RWPE1 (cell line): Measurements from ENCODE around the gene TIGD7.

Experiments used
- CTCF ChIA-PET: fragments of 350-600 bp; sonication (Branson Sonifier 250); formaldehyde crosslinking; extraction: SDS; loops from one replicate; lab custom pipeline; 2021; lab: Yijun Ruan, JAX
- POLR2A ChIA-PET: fragments of 400-600 bp; formaldehyde crosslinking; extraction: SDS; loops from one replicate; lab custom pipeline; 2020; ENCODE audit warnings: antibody characterized with exemption; ENCODE audit not compliant: low non-redundant PET; lab: Yijun Ruan, JAX
- DNase-seq: peaks from one replicate; pipeline ENCODE4 v3.0.0; 2012; ENCODE audit warnings: low spot score
- H3K27ac ChIP-seq: fragments of 450-650 bp; 2 replicates; pipeline ENCODE4 v1.5.1; 2017
- CTCF ChIP-seq: fragments of 450-650 bp; conservative IDR thresholded peaks from 2 replicates; pipeline ENCODE4 v1.5.1; 2017; ENCODE audit warnings: low read depth, mild to moderate bottlenecking

TIGD7 gene

GRCh38 chr16:3306078-3306477, 848 bp upstream of the TIGD7 start:
- POLR2A ChIA-PET, result interaction anchor here (0.5 to 0.9 kb wide), 2 partner anchors 23 to 619 kb away, joined by 5 read pairs; partner anchors contain the start of gene ZNF263

GRCh38 chr16:3304370-3304769, 860 bp downstream of the TIGD7 start:
- CTCF ChIA-PET, result no interaction called here
- POLR2A ChIA-PET, result interaction anchor here (1.0 kb wide), 1 partner anchor 21 kb away, joined by 3 read pairs; the partner anchor contains the start of gene ZNF263
- H3K27ac ChIP-seq, result no peak overlapping the region
- DNase-seq, result no peak
- no peak for TF ChIP-seq CTCF

More at GRCh38 chr16:3306078-3306477, 848 bp upstream of the TIGD7 start:
- peak overlapping the region; percentile 94 for H3K27ac ChIP-seq
- no peak for TF ChIP-seq CTCF
- DNase-seq, result no peak
- CTCF ChIA-PET, result interaction anchor here (0.6 kb wide), 1 partner anchor 645 kb away, joined by 6 read pairs; no protein-coding TSS in a partner anchor

GRCh38 chr16:3295783-3296182, 9.4 kb downstream of the TIGD7 start:
- no peak for DNase-seq
- H3K27ac ChIP-seq, result no peak overlapping the region
- ChIA-PET CTCF (interaction anchor here (0.6 kb wide), 1 partner anchor 120 kb away, joined by 3 read pairs; no protein-coding TSS in a partner anchor), POLR2A (no interaction called here)
- no peak for TF ChIP-seq CTCF

- POLR2A ChIA-PET, result no interaction called here
- H3K27ac ChIP-seq, result no peak overlapping the region
- DNase-seq, result no peak
- CTCF ChIA-PET, result interaction anchor here (0.6 kb wide), 1 partner anchor 121 kb away, joined by 3 read pairs; no protein-coding TSS in a partner anchor
- TF ChIP-seq CTCF, result no peak
These were observed 10.0 kb downstream of the TIGD7 start for GRCh38 chr16:3295209-3295608.

- ChIA-PET CTCF (no interaction called here), POLR2A (no interaction called here)
- no peak for TF ChIP-seq CTCF
- no peak for DNase-seq
- H3K27ac ChIP-seq, result no peak overlapping the region
These were observed 12.6 kb downstream of the TIGD7 start for GRCh38 chr16:3292604-3293003.

GRCh38 chr16:3289998-3290673, 15.1 kb downstream of the TIGD7 start:
- CTCF ChIA-PET, result no interaction called here
- H3K27ac ChIP-seq, result no peak overlapping the region
- no peak for DNase-seq
- TF ChIP-seq CTCF, result no peak
- POLR2A ChIA-PET, result no interaction called here
